Activated CD4-positive, alpha-beta T cell treated with anti-CD3 and anti-CD28 coated beads, Interleukin-2, amount 10 ng/mL, durations not matched to agents 24 days and 14 days (primary cell): ENCODE measurements around the gene EXOSC10. TPM values are rescaled to one million over a fixed set of nuclear protein-coding genes. Genes with fewer than 3 reads are reported as not detected.

ENCODE experiments used
- DNase-seq: peaks from one replicate; pipeline ENCODE4 v3.0.0; 2022
- H3K27ac Mint-ChIP-seq: one replicate; pipeline ENCODE4 v1.8.0; 2022; ENCODE audit warnings: mild to moderate bottlenecking, mixed read lengths
- H3K27me3 Mint-ChIP-seq: one replicate; pipeline ENCODE4 v1.8.0; 2022; ENCODE audit warnings: mixed read lengths
- H3K36me3 Mint-ChIP-seq: one replicate; pipeline ENCODE4 v1.8.0; 2022; ENCODE audit warnings: low read depth, mild to moderate bottlenecking, mixed read lengths
- H3K4me1 Mint-ChIP-seq: one replicate; pipeline ENCODE4 v1.8.0; 2021; ENCODE audit warnings: mixed read lengths
- H3K4me3 Mint-ChIP-seq: one replicate; pipeline ENCODE4 v1.8.0; 2022; ENCODE audit warnings: mild to moderate bottlenecking, moderate library complexity, mixed read lengths
- H3K9me3 Mint-ChIP-seq: one replicate; pipeline ENCODE4 v1.8.0; 2021; ENCODE audit warnings: mixed read lengths
- intact Hi-C: fragments of 100-400 bp; cut with micrococcal nuclease; formaldehyde crosslinking; loops from one replicate; pipeline ENCODE4 v1.15.1; 2023
- total RNA-seq: library from RNA; stranded (reverse); gene quantifications from 2 replicates; pipeline ENCODE4 v1.2.3, GENCODE V29; 2022

EXOSC10 gene
- 93.0 and 98.1 TPM in 2 replicates for total RNA-seq

DNA sequence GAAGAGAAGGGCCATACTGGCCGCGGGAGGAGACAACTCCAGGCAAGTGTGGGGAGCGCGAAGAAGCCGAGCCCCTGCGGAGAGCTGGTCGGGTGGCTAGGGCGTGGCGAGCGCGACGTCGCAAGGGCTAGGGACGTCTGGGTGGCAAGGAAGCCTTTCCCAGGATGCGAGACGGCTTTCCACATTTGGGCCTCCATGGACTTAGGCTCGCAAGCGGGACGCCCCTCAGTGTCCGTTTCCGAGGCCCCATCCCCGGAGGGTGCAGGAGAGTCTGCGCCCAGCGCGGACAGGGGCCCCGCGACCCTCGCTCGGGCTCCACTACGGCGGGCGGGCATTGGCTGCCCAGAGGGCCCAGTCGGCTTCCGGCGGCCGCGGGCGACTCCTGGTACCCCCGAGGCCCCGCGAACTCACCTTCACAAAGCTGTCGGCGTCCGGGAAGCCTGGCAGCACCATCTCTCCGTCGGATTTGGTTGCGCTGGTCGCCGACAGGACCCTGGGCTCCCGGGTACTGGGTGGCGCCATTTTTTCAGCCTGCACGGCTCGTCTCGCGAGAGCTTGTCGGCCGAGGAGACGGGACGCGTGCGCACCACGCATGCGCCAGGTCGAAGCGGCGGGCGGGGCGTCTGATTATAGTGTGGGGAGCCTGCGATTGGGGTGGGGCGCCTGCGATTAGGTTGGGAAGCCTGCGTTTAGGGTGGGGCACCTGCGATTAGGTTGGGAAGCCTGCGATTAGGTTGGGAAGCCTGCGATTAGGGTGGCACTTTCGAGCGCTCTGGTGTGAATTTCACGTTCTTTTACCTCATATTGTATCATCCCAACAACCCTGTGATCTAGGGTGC is at the start of gene EXOSC10:
TSS of gene EXOSC10 (minus strand) at position 560 of the 839 bp plus-strand sequence. CDS start at position 522, 38 bp downstream.
- Mint-ChIP-seq H3K27me3 (no peaks in the 10 kb centered on the region), H3K9me3 (no peaks in the 10 kb centered on the region), H3K27ac (peak within 1 kb of the TSS; percentile 96), H3K4me1 (peaks cover 12% of the 10 kb centered on the region), H3K36me3 (peaks cover 22% of the 10 kb centered on the region), H3K4me3 (peak within 1 kb of the TSS; percentile 99)
- intact Hi-C loops = loop anchor here (2.0 to 10.0 kb wide), 3 partner anchors 39 to 87 kb away; partner anchors contain the start of genes SRM and TARDBP
- peak; percentile 99 for DNase-seq

DNA sequence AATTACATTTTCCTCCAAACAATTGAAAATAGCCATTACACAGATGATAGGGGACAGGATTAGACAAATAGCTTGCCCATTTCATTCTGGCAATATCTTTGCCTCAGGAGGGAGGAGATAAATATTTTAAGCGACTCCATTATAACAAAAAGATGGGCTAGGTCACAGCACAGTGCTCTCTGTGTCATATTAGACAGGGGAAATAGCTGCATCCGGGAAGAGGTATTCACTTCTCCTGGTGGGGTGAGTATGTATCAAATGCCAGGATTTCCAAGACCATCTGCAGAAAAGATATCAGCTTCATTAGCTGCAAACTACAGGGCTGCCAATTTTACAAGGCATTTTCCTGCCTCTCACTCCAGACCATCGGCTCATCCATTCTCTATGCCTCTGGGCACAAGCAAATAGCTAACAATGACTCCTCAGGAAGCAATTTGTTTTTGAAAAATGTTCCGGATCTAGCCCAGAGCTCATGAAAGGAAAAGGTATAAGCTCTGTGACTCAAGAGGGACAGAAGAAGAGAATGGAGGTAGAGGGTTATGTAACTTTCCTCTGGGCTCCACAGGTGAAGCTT is 47.6 kb upstream of the EXOSC10 start:
- no peak overlapping the region for H3K27ac Mint-ChIP-seq
- H3K9me3 Mint-ChIP-seq = no peaks in the 10 kb centered on the region
- no peaks in the 10 kb centered on the region for H3K27me3 Mint-ChIP-seq
- no peak overlapping the region for H3K4me3 Mint-ChIP-seq
- no peak for DNase-seq
- peaks cover 12% of the 10 kb centered on the region for H3K4me1 Mint-ChIP-seq
- intact Hi-C loops = no loop called here
- peaks cover 29% of the 10 kb centered on the region for H3K36me3 Mint-ChIP-seq

DNA sequence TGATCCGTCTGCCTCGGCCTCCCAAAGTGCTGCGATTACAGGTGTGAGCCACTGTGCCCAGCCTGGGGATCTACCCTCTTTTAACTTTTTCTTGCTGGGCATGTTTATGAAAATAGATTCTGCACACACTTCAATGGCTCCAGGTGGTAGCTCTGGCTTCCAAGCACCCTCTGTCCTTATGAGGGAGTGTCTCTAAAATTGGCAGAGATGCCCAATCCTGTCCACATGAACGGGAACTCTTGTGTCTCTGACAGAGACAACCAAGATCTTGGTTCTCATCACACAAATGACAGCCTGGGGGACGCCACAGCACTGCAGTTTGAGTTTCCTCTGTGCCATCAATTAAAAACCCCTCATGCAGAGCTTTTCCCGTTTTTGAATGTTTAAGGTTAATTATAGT is 46.1 kb upstream of the EXOSC10 start:
- H3K36me3 Mint-ChIP-seq = peaks cover 24% of the 10 kb centered on the region
- H3K27me3 Mint-ChIP-seq = no peaks in the 10 kb centered on the region
- intact Hi-C loops = no loop called here
- H3K27ac Mint-ChIP-seq = no peak overlapping the region
- DNase-seq = no peak
- no peak overlapping the region for H3K4me3 Mint-ChIP-seq
- no peaks in the 10 kb centered on the region for H3K9me3 Mint-ChIP-seq
- H3K4me1 Mint-ChIP-seq = peaks cover 12% of the 10 kb centered on the region

DNA sequence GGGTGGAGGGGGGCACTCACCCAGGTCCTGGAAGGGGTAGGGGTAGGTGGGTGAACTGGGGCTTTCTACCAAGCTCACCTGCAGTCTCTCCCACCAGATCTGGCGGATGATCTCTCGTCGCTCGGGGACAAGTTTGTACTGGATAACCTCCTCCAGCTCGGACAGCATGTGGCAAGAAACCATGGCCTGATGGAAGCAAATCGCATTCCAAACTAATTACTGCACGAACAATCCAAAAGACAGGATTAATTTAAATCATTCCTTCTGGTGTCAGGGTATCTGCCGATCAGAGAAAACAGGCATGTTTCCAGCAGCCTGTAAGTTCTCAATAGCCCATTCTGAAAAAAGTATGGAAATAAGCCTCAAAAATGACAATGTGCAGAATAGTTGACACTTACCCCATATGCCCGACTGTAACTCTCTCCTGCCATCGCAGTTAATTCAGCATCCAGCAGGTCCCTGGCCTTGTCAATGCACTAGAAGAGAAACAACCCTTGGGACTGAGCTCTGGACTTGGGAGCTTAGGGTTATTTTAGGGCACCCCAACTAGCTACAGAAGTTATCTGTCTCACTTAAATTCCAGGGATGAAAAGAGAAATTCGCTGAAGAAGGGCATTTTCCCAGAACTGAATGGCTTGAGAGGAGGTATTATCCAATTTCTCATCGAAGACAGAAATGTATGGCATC is 45.0 kb upstream of the EXOSC10 start:
- H3K9me3 Mint-ChIP-seq = no peaks in the 10 kb centered on the region
- H3K4me3 Mint-ChIP-seq = no peak overlapping the region
- no peaks in the 10 kb centered on the region for H3K27me3 Mint-ChIP-seq
- peaks cover 12% of the 10 kb centered on the region for H3K4me1 Mint-ChIP-seq
- no peak for DNase-seq
- no peak overlapping the region for H3K27ac Mint-ChIP-seq
- intact Hi-C loops = no loop called here
- H3K36me3 Mint-ChIP-seq = peaks cover 24% of the 10 kb centered on the region

DNA sequence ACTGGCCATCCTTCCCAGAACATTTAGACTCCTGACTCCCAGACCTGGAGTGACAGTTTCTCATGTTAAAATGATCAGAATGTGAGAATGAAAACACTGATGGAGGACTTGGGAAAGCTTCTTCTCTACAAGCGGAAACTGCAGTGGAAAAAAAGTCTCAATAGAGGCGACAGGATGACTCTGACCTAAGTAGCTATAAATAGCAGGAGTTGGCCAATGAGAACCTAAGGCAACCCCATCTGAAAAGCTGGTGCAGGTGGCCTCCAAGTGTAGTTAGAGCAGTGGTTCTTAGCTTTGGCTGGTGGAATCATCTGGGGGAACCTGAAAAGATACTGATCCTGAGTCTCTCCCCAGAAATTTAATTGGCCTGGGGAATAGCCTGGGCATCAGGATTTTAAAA is 44.2 kb upstream of the EXOSC10 start:
- H3K4me3 Mint-ChIP-seq = peak overlapping the region; percentile 30
- DNase-seq = no peak
- H3K9me3 Mint-ChIP-seq = no peaks in the 10 kb centered on the region
- H3K4me1 Mint-ChIP-seq = peaks cover 12% of the 10 kb centered on the region
- H3K27ac Mint-ChIP-seq = peak overlapping the region; percentile 92
- no peaks in the 10 kb centered on the region for H3K27me3 Mint-ChIP-seq
- peaks cover 28% of the 10 kb centered on the region for H3K36me3 Mint-ChIP-seq
- intact Hi-C loops = no loop called here

DNA sequence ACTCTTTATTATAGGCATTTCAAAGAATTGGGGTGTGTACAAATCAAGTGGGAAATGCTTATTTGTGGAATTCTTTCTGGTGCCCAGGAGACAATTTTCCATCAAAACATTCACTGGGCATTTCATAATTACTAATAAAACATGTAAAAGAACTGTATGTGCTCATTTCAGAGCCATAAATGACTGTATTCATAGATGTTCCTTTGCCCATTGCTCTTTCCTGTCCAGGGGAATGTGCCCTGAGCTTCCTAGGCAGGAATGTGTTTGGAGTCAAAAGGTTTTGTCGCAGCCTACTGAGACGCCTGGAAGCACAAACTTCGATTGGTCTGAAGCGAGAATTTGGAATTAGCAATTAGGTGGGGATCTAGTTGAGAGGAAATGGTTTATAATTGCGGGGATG is 43.7 kb upstream of the EXOSC10 start:
- peaks cover 12% of the 10 kb centered on the region for H3K4me1 Mint-ChIP-seq
- peak overlapping the region; percentile 92 for H3K27ac Mint-ChIP-seq
- no peak overlapping the region for H3K4me3 Mint-ChIP-seq
- H3K36me3 Mint-ChIP-seq = peaks cover 34% of the 10 kb centered on the region
- H3K9me3 Mint-ChIP-seq = no peaks in the 10 kb centered on the region
- intact Hi-C loops = no loop called here
- no peaks in the 10 kb centered on the region for H3K27me3 Mint-ChIP-seq
- no peak for DNase-seq

DNA sequence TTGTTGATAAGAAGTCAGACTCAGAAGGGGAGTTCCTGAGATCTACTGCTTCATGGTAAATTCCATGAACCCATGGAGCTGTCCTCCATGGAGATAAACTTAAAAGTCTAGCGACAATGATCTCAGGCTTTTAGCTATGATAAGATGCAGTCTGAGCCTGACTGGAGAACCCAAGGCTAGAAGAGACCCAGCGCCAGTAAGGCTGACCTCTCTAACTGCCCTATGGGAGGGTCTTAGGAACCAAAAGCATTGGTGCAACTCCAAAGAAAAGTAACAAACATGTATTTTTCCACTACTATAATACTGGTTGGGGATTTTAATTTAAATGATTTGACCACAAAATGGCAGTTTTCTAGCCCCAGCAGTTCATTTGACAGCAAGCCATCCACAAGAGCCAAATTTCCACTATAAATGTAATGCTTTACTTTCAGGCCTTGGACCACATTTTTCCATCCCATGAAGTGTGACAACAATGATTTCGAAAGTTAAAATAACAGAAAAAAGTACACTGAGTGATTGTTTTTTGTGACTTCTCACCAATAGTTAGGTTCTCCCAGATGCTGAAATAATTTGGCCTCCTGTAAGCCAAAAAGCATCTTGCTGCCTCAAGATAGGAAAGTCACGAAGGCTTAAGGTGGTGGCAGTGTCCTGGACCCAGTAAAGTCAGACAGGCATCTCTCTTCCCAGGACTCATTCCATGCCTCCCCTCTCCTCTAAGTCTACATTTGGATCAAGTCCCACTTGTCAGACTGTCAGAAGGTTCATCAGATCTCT is 43.1 kb upstream of the EXOSC10 start:
- H3K27me3 Mint-ChIP-seq = no peaks in the 10 kb centered on the region
- peak overlapping the region; percentile 92 for H3K27ac Mint-ChIP-seq
- H3K36me3 Mint-ChIP-seq = peaks cover 34% of the 10 kb centered on the region
- no peak overlapping the region for H3K4me3 Mint-ChIP-seq
- intact Hi-C loops = no loop called here
- DNase-seq = no peak
- peaks cover 12% of the 10 kb centered on the region for H3K4me1 Mint-ChIP-seq
- no peaks in the 10 kb centered on the region for H3K9me3 Mint-ChIP-seq

DNA sequence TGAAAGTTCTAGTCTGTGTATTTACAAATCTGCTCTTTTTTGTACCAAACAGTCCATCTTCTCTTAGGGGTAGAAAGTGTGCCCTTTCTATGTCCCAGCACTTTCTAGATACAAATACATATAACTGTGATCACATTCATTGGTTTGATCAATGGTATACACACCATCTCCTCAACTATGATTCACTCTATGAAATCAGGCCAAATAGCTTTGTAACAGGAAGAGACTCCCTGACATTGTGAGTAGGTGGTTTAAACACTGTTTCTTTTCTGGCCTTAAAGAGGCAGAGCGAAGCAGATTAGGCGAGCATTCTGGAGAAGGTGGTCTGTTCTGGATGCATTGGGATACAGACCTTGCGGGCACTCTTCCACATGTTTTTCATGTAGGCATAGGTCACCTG is 39.3 kb upstream of the EXOSC10 start:
- Mint-ChIP-seq H3K4me3 (no peak overlapping the region), H3K36me3 (peaks cover 27% of the 10 kb centered on the region), H3K9me3 (no peaks in the 10 kb centered on the region), H3K27ac (peak overlapping the region; percentile 17), H3K4me1 (peaks cover 10% of the 10 kb centered on the region), H3K27me3 (no peaks in the 10 kb centered on the region)
- intact Hi-C loops = no loop called here
- no peak for DNase-seq

DNA sequence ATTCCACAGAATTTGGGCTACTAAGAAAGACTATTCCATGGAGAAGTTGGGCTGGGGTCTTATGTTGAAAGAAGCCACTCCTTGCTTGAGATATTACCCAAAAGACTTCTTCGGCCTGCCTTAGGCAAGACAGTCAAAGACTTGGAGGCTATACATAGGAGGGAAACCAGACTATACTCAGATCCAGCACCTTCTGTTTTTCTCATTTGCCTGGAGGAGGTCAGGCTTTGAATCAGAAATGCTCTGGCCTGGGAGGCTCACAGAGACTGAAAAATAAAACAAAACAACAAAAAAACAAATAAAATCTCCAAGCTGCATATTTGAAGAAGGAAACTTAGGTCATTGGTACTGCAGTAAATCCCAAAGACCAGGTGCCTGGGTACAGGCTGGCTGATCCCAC is 38.4 kb upstream of the EXOSC10 start:
- H3K9me3 Mint-ChIP-seq = no peaks in the 10 kb centered on the region
- H3K27ac Mint-ChIP-seq = no peak overlapping the region
- no peak for DNase-seq
- H3K36me3 Mint-ChIP-seq = peaks cover 25% of the 10 kb centered on the region
- H3K4me1 Mint-ChIP-seq = peaks cover 2% of the 10 kb centered on the region
- H3K27me3 Mint-ChIP-seq = no peaks in the 10 kb centered on the region
- intact Hi-C loops = no loop called here
- no peak overlapping the region for H3K4me3 Mint-ChIP-seq

DNA sequence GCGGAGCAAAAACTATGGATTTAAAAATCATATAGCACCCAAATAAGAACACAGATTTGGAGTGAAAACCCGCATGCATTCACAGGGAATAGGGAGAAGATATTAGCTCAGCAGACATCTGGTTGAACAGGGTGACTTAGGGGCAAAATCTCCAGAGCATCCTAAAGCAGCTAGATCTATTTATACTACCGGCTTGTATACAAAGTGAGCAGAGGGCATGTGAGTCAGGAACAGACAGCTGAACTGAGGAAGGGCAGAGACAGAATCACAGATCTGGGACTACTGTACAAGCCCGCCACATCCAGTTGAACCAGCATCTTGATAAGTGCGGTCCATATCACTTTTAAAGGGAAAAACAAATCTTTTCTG is 35.2 kb upstream of the EXOSC10 start:
- H3K36me3 Mint-ChIP-seq = peaks cover 34% of the 10 kb centered on the region
- DNase-seq = no peak
- no peaks in the 10 kb centered on the region for H3K4me1 Mint-ChIP-seq
- H3K9me3 Mint-ChIP-seq = no peaks in the 10 kb centered on the region
- no peak overlapping the region for H3K27ac Mint-ChIP-seq
- H3K4me3 Mint-ChIP-seq = no peak overlapping the region
- no peaks in the 10 kb centered on the region for H3K27me3 Mint-ChIP-seq
- intact Hi-C loops = no loop called here

DNA sequence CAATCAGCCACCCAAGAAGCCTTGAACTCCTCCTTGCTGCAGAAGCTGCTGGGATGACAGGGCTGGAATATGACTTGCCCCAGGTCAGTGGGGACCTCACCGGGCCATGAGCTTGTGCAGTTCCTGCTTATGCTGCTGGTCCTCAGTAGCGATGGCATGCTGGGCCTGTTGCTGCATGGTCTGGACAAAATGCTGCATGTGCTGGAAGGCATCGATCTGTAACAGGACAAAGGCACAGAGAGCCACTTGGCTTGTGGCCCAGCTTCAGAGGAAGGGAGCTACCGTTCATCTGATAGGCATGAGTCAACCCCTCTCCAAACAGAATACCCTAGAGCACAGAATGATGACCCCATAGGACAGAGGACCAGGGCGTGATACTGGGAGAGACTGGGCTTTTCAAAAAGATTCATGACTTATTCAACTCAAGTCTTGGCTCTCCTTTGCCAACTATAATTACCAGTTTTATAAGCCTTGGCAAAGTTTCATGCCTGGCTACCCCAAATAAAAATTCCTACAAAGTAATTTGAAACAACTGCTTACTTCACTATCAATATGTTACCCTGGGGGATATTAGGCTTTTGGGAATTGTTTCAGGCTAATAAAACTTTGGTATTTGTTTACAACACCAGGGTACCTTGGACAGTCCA is 34.7 kb upstream of the EXOSC10 start:
- Mint-ChIP-seq H3K36me3 (peaks cover 39% of the 10 kb centered on the region), H3K27ac (no peak overlapping the region), H3K4me1 (no peaks in the 10 kb centered on the region), H3K4me3 (no peak overlapping the region), H3K27me3 (no peaks in the 10 kb centered on the region), H3K9me3 (no peaks in the 10 kb centered on the region)
- intact Hi-C loops = no loop called here
- no peak for DNase-seq

DNA sequence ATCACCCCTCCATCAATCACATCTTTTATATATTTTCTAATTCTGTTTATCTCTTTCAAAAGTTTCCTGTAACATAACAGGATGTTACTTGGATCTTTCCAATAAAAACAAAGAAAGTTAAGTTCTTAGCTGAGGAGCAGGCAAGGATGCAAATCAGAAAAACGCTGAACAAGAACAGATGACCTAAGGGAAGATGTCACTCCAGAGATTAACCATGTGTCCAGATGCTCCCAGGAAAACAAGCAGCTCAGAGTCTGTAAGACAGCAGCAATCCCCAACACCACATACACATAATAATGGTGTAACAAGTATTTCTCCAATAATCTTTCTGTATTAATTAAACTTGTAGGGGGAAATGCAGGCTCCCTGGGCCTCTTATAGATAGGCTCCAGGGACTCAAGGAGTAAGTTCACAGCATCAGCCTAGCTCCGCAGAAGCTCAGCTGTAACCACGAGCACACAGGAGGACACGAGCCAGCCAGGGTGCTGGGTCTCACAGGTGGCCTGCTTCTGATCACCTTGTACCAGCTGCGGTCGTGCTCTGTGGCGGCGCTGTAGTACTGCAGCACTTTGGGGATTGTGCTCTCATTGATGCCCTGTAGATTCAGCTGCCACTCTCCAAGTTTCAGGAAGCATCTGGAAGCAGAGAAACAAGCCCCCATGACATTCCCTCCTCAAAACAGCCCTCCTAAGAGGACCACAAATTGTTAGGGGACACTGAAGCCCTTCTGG is 33.1 kb upstream of the EXOSC10 start:
- no peak for DNase-seq
- Mint-ChIP-seq H3K4me1 (no peaks in the 10 kb centered on the region), H3K9me3 (no peaks in the 10 kb centered on the region), H3K4me3 (no peak overlapping the region), H3K36me3 (peaks cover 44% of the 10 kb centered on the region), H3K27me3 (no peaks in the 10 kb centered on the region), H3K27ac (no peak overlapping the region)
- intact Hi-C loops = no loop called here

DNA sequence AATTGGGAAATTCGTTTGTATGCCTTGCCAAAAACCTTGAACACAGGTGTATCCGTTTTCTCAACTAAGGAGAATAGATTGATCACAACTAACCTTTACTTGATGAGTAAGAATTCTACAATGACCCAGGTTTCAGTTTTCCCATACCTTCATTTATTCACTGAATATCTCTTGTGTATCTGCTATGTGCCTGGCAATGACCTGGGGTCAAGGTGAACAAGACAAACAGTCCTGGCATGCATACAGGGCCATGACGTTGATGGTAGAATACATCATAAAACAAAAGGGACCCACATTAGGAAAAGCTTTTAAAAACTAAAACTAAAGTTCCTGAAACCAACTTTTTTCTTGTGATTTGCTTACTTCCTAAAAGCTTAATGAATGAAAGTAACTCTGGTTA is 32.1 kb upstream of the EXOSC10 start:
- no peak overlapping the region for H3K27ac Mint-ChIP-seq
- no peak for DNase-seq
- no peaks in the 10 kb centered on the region for H3K27me3 Mint-ChIP-seq
- no peak overlapping the region for H3K4me3 Mint-ChIP-seq
- peaks cover 50% of the 10 kb centered on the region for H3K36me3 Mint-ChIP-seq
- no peaks in the 10 kb centered on the region for H3K9me3 Mint-ChIP-seq
- intact Hi-C loops = no loop called here
- H3K4me1 Mint-ChIP-seq = no peaks in the 10 kb centered on the region
